IPS-NIHi7 (cell line): Measurements from ENCODE around the gene ABLIM3.

Source experiments
- DNase-seq: peaks from one replicate; pipeline ENCODE4 v3.0.0; 2012; ENCODE audit warnings: mixed read lengths; ENCODE audit errors: extremely low spot score

ABLIM3 gene

GRCh38 chr5:149157330-149157729, 16.0 kb downstream of the ABLIM3 start:
- no peak for DNase-seq

GRCh38 chr5:149160291-149160787, 19.0 kb downstream of the ABLIM3 start:
- no peak for DNase-seq

- no peak for DNase-seq
These were observed 19.9 kb downstream of the ABLIM3 start for GRCh38 chr5:149161026-149161687.

- no peak for DNase-seq
These were observed 20.6 kb downstream of the ABLIM3 start for GRCh38 chr5:149161850-149162249.

GRCh38 chr5:149162401-149163084, 21.2 kb downstream of the ABLIM3 start:
- no peak for DNase-seq

GRCh38 chr5:149164731-149165130, 23.4 kb downstream of the ABLIM3 start:
- DNase-seq, result no peak

- no peak for DNase-seq
These were observed 24.8 kb downstream of the ABLIM3 start for GRCh38 chr5:149166128-149166527.

- no peak for DNase-seq
These were observed 25.4 kb downstream of the ABLIM3 start for GRCh38 chr5:149166591-149167100.

- DNase-seq, result no peak
These were observed 27.1 kb downstream of the ABLIM3 start for GRCh38 chr5:149168276-149168906.

GRCh38 chr5:149170299-149170698, 29.0 kb downstream of the ABLIM3 start:
- peak; percentile 31 for DNase-seq

GRCh38 chr5:149172261-149172660, 31.0 kb downstream of the ABLIM3 start:
- no peak for DNase-seq

- no peak for DNase-seq
These were observed 31.6 kb downstream of the ABLIM3 start for GRCh38 chr5:149172709-149173505.

GRCh38 chr5:149174847-149175234, 33.5 kb downstream of the ABLIM3 start:
- no peak for DNase-seq

- no peak for DNase-seq
These were observed 34.2 kb downstream of the ABLIM3 start for GRCh38 chr5:149175346-149176105.

GRCh38 chr5:149177339-149177843, 36.1 kb downstream of the ABLIM3 start:
- DNase-seq, result no peak

GRCh38 chr5:149177911-149178565, 36.7 kb downstream of the ABLIM3 start:
- DNase-seq, result peak; percentile 28

- DNase-seq, result no peak
These were observed 40.4 kb downstream of the ABLIM3 start for GRCh38 chr5:149181732-149182131.

- no peak for DNase-seq
These were observed 40.9 kb downstream of the ABLIM3 start for GRCh38 chr5:149182241-149182640.

- no peak for DNase-seq
These were observed 43.8 kb downstream of the ABLIM3 start for GRCh38 chr5:149185067-149185466.

GRCh38 chr5:149186506-149186905, 45.2 kb downstream of the ABLIM3 start:
- DNase-seq, result no peak
